Measurements from ENCODE around the gene AKAP7. TPM values are rescaled to one million over a fixed set of nuclear protein-coding genes. Genes with fewer than 3 reads are reported as not detected.
"Not testable (repeated sequence)": the region's sequence is repeated elsewhere in the genome, so short reads cannot be mapped to it uniquely, and the experiment has no call there.

The AKAP7 gene
- total RNA-seq, 1 experiment from 2014 or later, result 3.2 TPM

DNA sequence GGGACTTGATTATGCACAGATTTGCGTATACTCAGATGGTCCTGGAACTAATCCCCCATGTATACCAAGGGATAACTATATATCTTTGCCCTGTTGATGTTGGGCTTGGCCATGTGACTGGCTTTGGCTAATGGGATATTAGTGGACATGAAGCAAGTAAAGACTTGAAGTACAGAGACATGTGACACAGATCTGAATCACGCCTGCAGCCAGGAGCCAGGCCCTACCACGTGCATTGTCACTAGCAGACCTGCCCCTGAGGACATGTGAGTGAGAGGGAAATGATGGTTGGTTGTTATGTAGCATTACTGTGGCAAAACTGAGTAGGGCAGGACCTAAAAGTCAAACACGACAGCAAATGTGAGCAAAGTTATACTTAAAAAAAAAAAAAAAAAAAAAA is 155.7 kb downstream of the AKAP7 start:
- no peak for DNase-seq (ENCODE audit: low spot score)

DNA sequence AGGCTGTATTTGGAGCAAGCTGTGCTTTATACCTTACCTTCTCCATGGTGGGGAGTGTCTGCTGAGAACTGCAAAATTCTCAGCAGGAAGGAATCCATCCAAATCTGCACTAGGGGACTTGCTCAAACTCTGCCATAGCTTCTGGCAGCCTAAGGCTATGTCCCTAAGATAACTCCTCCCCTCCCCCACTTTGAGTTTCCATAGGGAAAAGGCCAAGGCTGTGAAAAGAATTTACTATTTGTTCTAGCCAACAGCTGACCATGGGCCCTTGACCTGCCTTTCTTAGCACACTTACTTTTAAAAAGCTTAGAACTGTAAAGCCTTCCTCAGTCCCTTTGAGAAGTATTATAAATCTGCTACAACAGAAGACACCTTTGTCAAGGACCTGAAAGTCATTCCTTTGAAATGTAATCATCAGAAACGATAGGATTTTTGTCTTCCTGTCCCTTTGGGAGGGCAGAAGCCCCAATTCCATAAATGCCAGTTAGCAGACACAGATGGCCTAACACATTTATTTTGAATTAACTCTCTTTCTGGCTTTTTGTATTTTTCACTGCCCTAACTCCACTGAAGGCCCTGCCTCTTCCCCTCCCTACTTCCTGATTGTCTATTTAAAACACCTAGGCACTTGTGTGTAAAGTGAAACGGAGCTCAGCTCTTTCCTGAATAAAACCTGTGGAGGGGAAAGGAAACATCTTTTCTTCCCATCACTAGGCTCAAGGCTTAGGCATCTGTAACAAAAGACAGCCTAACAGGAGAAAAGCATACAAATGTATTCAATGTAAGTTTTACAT is 157.1 kb downstream of the AKAP7 start:
- DNase-seq (ENCODE audit: low spot score), result no peak

DNA sequence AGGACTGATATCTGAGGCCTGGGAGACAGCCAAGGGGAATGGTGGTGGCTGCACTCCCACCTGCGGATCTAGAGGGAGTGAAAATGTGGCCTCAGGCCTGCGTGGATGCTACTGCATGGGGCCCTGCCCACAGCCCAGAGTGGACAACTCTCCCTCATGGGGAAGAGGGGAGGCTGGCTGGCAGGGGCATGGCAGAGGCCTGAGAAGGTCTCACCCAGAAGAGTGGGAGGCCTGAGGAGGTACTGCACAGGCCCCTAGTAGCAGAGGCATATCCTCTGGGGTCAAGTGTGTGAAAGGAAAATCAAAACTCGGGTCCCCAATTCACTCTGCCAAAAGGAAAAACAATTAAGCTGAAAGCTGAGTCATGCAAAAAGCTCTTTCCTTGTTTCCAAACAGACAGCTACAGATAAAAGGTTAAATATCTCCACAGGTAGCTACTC is 158.2 kb downstream of the AKAP7 start:
- no peak for DNase-seq (ENCODE audit: low spot score)

DNA sequence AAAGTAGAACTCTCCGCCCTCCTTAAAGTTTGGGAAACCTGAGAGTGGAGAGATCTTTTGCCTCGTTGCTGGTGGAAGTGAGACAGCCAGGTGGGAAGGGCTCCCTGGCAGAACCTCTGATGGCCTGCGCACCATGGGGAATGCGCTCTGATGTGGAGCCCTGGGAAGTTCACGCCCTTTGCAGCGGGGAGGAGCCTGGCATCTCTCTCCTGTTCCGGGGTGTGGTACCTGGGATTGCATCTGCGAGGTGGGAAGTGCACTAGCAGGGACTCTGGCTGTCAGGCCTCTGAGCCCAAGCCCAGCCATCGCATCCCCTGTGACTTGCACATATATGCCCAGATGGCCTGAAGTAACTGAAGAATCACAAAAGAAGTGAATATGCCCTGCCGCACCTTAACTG is 159.8 kb downstream of the AKAP7 start:
- DNase-seq (ENCODE audit: low spot score), result no peak

DNA sequence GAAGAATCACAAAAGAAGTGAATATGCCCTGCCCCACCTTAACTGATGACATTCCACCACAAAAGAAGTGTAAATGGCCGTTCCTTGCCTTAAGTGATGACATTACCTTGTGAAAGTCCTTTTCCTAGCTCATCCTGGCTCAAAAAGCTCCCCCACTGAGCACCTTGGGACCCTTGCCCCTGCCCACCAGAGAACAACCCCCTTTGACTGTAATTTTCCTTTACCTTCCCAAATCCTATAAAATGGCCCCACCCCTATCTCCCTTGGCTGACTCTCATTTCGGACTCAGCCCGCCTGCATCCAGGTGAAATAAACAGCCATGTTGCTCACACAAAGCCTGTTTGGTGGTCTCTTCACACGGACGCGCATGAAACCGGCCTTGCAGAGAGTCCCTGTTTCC is 165.6 kb downstream of the AKAP7 start:
- not testable (repeated sequence) for DNase-seq (ENCODE audit: low spot score)

DNA sequence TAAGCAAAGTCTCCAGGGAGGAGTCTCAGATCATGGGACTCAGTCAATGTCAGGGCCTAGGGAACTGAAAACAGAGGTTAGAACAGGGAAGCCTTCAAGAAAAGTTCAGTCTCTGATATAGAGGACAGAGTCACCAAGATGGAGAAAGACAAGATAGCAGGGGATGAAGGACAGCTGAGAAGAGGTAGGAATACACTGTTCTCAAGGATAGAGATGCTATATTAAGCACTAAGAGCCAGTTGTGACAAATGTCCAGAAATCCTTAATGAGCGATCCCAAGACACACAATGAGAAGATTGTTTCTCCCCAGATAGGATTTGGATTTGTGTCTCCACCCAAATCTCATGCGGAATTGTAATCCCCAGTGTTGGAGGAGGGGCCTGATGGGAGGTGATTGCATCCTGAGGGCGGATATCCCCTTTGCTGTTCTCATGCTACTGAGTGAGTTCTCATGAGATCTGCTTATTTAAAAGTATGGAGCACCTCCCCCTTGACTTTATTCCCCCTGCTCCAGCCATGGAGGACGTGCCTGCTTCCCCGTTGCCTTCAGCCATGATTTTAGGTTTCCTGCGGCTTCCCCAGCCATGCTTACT is 168.2 kb downstream of the AKAP7 start:
- no peak for DNase-seq (ENCODE audit: low spot score)

DNA sequence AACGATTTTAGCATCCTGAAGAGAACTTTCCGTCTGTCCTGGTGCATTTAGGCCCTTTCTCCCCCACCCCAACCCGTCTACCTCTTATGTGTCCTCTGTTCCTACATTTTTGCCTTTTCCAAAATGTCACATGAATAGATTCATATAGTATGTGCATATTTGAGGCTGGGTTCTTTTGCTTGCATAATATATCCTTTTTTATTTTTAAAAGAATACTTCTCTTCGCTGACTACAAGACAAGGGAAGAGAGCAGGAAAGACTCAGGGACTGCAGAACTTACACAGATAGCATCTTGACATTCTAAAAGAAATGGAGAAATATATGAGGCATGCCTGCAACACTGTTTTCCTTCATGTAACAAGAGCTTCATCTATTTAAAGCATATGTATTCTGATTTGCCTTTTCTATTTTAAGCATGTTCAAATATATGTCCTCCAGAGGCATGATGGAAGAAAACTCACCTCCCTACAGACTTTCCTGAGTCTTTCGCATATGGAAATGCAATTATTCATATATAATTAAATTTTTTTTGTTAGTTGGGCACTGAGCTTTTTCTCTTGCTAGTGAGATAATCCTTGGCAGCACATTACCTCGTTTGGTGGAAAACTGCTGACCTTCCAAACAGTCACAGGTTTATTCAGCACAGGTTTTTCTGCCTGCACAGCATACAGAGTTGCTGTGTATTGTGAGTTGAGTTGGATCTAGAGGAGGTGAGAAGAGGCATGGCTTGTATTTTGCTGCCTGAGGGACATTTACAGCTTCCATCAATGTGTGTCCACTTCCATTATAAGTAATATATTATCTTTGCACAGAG is 170.0 kb downstream of the AKAP7 start:
- no peak for DNase-seq (ENCODE audit: low spot score)

DNA sequence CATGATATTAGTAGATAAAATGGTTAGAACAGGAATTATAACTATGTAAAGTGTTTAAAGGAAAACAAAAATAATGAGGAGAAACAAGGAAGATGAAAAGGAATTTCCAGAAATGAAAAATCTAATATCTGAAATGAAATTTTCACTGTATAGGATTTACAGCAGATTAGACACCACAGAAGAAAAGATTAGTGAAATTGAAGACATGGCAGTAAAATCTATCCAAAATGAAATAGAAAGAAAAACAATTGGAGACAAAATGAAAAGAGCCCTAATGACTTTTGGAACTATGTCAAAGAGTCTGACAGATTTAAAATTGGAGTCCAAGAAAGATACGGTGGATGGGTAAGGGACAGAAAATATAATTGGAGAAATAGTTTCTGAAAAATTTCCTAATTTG is 174.2 kb downstream of the AKAP7 start:
- no peak for DNase-seq (ENCODE audit: low spot score)

DNA sequence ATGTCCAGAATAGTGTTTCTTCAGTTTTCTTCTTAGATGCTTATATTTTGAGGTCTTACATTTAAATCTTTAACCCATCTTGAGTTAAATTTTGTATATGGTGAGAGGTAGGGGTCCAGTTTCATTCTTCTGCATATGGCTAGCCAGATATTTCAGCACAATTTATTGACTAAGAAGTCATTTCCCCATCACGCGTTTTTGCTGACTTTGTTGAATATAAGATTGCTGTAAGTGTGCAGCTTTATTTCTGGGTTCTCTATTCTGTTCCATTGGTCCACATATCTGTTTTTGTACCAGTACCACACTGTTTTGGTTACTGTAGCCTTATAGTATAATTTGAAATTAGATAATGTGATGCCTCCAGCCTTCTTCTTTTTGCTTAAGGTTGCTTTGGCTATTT is 179.6 kb downstream of the AKAP7 start:
- DNase-seq (ENCODE audit: low spot score), result no peak

DNA sequence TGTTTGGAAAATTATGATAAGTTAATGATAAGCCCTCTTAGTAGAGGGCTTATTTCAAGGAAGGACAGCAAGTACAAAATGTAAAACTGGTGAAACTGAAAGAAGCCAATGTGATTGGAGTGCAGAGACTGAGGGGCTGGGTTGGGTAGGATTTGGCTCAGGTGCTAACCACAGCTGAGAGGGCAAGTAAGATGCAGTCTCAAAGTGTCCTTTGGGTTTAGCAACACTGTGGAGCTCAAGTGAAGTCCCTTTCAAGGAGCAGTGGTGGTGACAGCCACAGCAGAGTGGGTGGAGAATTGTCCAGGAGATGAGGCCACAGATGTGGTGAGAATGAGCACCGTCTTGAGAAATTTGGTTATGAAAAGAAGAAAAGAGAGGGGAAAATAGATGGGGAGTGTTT is 181.4 kb downstream of the AKAP7 start:
- no peak for DNase-seq (ENCODE audit: low spot score)

DNA sequence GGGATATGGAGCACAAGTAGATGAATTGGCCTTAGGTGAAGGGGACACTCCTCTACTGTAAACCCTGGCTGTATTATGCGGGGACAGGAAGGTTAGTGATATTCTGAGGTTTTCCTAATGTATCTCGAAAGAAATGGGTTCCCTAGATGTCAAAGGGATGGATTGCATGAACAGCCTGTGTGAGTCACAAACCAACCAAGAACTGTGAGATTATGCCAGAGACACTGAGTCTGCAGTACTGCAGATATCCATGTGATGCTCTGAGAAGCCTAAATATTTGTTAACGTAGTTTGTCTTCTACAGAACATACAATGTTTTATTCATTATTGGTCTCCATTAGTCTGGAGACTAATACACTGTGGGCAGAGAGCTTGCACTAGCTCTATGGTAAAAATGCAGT is 182.2 kb downstream of the AKAP7 start:
- no peak for DNase-seq (ENCODE audit: low spot score)

DNA sequence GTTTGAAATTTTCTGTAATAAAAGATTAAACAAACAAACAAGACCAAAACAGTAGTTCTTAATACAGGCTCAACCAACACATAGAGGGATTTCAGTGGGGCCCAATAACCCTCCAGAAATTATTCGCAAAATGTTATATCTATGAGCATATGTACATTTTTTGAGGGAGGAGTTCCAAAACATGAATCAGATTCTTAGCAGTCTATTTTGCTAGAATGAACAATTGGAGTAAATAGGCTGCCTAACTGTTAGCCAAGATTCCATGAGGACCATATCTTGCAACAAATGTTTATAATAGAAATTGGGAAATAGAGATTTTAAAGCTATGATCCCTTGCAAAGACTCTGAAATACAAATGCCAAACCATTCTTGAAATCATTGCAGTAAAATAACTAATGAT is 186.3 kb downstream of the AKAP7 start:
- DNase-seq (ENCODE audit: low spot score), result no peak

DNA sequence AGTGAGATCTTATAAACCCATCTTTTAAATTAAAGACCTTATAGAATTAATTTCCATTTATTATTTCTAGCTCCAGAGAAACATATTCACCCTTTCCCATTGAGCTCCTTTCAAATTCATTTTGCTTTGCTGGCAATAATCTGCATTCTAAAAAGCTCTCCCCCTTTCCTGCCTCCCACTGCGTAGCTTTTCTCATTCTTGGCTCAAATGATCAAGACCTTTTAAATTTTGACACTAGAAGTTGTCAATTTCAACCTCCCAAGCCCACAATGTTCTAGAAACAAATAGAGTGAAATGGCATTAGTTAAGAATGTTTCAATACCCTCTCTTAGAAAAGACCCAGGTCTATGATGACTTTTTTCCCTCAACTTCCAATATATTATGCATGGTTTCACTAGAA is 186.9 kb downstream of the AKAP7 start:
- no peak for DNase-seq (ENCODE audit: low spot score)

DNA sequence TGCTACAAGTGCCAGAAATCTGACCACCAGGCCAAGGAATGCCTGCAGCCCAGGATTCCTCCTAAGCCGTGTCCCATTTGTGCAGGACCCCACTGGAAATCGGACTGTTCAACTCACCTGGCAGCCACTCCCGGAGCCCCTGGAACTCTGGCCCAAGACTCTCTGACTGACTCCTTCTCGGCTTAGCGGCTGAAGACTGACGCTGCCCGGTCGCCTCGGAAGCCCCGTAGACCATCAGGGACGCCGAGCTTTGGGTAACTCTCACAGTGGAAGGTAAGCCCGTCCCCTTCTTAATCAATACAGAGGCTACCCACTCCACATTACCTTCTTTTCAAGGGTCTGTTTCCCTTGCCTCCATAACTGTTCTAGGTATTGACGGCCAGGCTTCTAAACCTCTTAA is 190.4 kb downstream of the AKAP7 start:
- not testable (repeated sequence) for DNase-seq (ENCODE audit: low spot score)

DNA sequence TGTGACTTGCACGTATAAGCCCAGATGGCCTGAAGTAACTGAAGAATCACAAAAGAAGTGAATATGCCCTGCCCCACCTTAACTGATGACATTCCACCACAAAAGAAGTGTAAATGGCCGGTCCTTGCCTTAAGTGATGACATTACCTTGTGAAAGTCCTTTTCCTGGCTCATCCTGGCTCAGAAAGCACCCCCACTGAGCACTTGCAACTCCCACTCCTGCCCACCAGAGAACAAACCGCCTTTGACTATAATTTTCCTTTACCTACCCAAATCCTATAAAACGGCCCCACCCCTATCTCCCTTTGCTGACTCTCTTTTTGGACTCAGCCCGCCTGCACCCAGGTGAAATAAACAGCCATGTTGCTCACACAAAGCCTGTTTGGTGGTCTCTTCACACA is 193.5 kb downstream of the AKAP7 start:
- not testable (repeated sequence) for DNase-seq (ENCODE audit: low spot score)

DNA sequence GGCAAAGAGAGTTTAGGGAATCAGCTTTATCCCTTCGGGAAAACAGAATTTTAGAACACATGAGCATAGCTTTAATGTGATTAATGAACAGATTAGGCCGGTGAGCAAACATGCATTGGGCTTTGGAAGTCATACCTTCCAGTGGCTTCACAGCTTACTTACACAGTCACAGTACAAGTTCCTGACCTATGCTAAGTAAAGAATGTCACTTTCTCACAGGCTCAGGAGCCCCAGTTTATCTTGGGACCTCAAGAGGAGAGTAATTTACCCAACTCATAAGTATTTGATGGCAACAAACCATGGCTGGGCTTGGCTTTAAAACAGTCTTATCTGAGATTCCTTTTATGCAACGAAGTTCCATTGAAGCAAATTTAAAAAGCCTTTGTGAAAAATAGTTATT is 195.9 kb downstream of the AKAP7 start:
- no peak for DNase-seq (ENCODE audit: low spot score)

DNA sequence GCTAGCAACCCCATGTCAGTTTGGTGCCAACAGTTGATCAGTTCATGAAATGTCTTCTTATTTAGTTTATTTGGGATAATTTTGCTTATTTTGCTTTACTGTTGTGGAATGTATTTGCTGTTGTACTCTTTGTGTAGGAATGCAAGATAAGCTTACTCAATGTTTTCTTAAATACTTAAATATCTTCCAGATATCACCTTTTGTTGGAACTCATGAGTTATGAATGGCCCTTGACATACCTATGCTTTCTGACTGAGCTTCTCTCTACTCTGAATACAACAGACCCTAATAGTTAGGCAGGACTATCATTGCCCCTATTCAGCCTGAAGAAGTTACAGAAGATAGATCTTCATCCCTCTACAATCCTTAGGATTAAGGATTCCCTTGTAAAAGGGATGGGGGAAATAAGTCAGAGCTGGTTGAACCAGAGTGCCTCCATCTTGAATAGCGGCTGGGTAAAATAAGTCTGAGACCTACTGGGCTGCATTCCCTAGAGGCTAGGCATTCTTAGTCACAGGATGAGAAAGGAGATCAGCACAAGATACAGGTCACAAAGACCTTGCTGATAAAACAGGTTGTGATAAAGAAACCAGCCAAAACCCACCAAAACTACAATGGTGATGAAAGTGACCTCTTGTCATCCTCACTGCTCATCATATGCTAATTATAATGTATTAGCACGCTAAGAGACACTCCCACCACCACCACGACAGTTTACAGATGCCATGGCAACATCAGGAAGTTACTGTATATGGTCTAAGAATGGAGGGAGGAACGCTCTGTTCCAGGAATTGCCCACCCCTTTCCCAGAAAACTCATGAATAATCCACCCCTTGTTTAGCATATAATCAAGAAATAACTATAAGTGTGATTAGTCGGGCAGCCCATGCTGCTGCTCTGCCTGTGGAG is 196.9 kb downstream of the AKAP7 start:
- no peak for DNase-seq (ENCODE audit: low spot score)

Measured in H4 (cell line).